Central memory CD8-positive, alpha-beta T cell (primary cell): ENCODE measurements around the gene CLASP2.

Experiments
- ATAC-seq: fragments of 150-1000 bp; cut with Tn5 transposase; replicated peaks from 2 replicates; pipeline ENCODE4 v1.10.0; 2022; ENCODE audit warnings: mild to moderate bottlenecking, moderate FRiP score, moderate number of reproducible peaks; ENCODE audit not compliant: poor library complexity, severe bottlenecking; ENCODE audit errors: extremely low read depth
- DNase-seq, 2 donors: peaks; one replicate each; pipeline ENCODE4 v3.0.0; 2021; ENCODE audit warnings: low spot score in 2 of 2
- H3K27ac Mint-ChIP-seq: one replicate; pipeline ENCODE4 v1.8.0; 2022; ENCODE audit warnings: low read depth, mild to moderate bottlenecking, moderate library complexity, mixed read lengths
- H3K27me3 Mint-ChIP-seq: one replicate; pipeline ENCODE4 v1.8.0; 2022; ENCODE audit warnings: mixed read lengths
- H3K36me3 Mint-ChIP-seq: one replicate; pipeline ENCODE4 v1.8.0; 2022; ENCODE audit warnings: mild to moderate bottlenecking, moderate library complexity, mixed read lengths; ENCODE audit not compliant: insufficient read depth
- H3K4me1 Mint-ChIP-seq: one replicate; pipeline ENCODE4 v1.8.0; 2022; ENCODE audit warnings: mixed read lengths
- H3K4me3 Mint-ChIP-seq: one replicate; pipeline ENCODE4 v1.8.0; 2022; ENCODE audit warnings: mild to moderate bottlenecking, moderate library complexity, mixed read lengths
- H3K9me3 Mint-ChIP-seq: one replicate; pipeline ENCODE4 v1.8.0; 2022; ENCODE audit warnings: mixed read lengths

CLASP2 gene

GRCh38 chr3:33575311-33575710 lies 142.7 kb downstream of the CLASP2 start:
- Mint-ChIP-seq H3K27ac (no peak overlapping the region), H3K27me3 (no peaks in the 10 kb centered on the region), H3K36me3 (peaks cover 7% of the 10 kb centered on the region), H3K4me3 (no peak overlapping the region), H3K9me3 (no peaks in the 10 kb centered on the region), H3K4me1 (no peaks in the 10 kb centered on the region)
- DNase-seq: no peak
- ATAC-seq: no peak

DNA sequence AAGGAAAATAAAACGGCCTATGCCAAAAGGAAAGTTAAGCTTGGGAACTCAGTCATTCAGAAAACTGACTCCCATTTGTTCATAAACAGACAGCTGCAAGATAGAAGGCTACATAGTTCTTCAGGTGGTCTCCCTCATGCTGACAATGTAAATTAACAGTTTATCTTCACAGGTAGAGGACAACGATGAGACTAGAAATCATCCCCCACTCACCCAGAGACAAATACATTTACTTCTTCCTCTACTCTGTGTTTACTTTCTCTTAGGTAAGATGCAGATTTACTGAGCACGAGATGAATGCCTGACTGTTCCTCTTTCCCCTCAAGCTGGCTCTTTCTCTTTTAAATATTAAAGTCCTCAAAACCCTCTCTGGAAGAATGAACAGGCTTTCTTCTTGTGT lies 160.2 kb downstream of the CLASP2 start:
- DNase-seq (no peak), ATAC-seq (no peak)
- Mint-ChIP-seq H3K4me3 (no peak overlapping the region), H3K27me3 (no peaks in the 10 kb centered on the region), H3K4me1 (no peaks in the 10 kb centered on the region), H3K9me3 (no peaks in the 10 kb centered on the region), H3K36me3 (peaks cover 14% of the 10 kb centered on the region), H3K27ac (no peak overlapping the region)

DNA sequence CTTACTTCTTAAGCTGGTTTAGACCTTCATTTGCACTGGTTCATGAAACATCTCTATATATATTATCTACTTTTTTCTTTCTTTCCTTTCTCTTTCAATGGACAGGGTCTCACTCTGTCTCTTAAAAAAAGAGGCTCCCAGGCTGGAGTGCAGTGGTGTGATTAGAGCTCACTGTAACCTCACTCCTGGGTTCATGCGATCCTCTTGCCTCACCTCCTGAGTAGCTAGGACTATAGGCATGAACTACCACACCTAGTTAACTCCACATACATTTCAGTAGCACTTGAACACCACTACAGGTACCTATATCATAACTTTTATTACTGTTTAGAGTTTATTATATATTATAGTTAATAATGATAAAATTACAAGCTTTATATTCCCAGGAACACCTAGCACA lies 160.8 kb downstream of the CLASP2 start:
- Mint-ChIP-seq H3K36me3 (peaks cover 14% of the 10 kb centered on the region), H3K4me3 (no peak overlapping the region), H3K27ac (peak overlapping the region; percentile 62), H3K4me1 (no peaks in the 10 kb centered on the region), H3K9me3 (no peaks in the 10 kb centered on the region), H3K27me3 (no peaks in the 10 kb centered on the region)
- no peak for DNase-seq
- no peak for ATAC-seq

GRCh38 chr3:33547101-33547500 lies 171.0 kb downstream of the CLASP2 start:
- no peak overlapping the region for H3K4me3 Mint-ChIP-seq
- no peaks in the 10 kb centered on the region for H3K9me3 Mint-ChIP-seq
- ATAC-seq: no peak
- no peaks in the 10 kb centered on the region for H3K27me3 Mint-ChIP-seq
- peak overlapping the region; percentile 16 for H3K27ac Mint-ChIP-seq
- no peak for DNase-seq
- H3K36me3 Mint-ChIP-seq: peaks cover 18% of the 10 kb centered on the region
- H3K4me1 Mint-ChIP-seq: no peaks in the 10 kb centered on the region

DNA sequence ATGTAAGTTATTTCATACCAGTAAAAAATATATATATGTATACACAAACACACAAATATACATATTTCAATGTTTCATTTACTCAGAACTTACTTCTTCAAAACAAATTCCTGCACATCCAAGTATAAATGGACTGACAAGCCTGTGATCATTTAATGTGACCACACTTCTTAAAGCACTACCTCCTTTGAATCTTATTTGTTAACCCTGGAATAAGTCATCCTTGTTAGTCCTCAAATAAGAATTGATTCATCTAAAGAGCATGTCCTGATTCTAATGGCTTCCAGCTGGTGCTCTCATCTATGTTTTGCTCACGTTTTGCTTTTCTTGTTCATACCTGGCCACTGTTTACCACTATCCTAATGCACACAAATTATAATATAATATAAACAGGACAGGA lies 173.9 kb downstream of the CLASP2 start:
- no peak for ATAC-seq
- H3K27ac Mint-ChIP-seq: no peak overlapping the region
- no peaks in the 10 kb centered on the region for H3K27me3 Mint-ChIP-seq
- no peak for DNase-seq
- H3K4me1 Mint-ChIP-seq: no peaks in the 10 kb centered on the region
- peaks cover 10% of the 10 kb centered on the region for H3K36me3 Mint-ChIP-seq
- H3K9me3 Mint-ChIP-seq: no peaks in the 10 kb centered on the region
- H3K4me3 Mint-ChIP-seq: no peak overlapping the region

- ATAC-seq: no peak
- Mint-ChIP-seq H3K36me3 (peaks cover 10% of the 10 kb centered on the region), H3K4me3 (no peak overlapping the region), H3K27me3 (no peaks in the 10 kb centered on the region), H3K4me1 (no peaks in the 10 kb centered on the region), H3K9me3 (no peaks in the 10 kb centered on the region), H3K27ac (no peak overlapping the region)
- DNase-seq: no peak
Measured at GRCh38 chr3:33543601-33544000, 174.5 kb downstream of the CLASP2 start.

- H3K9me3 Mint-ChIP-seq: no peaks in the 10 kb centered on the region
- H3K36me3 Mint-ChIP-seq: peaks cover 15% of the 10 kb centered on the region
- no peak for DNase-seq
- H3K27ac Mint-ChIP-seq: no peak overlapping the region
- no peaks in the 10 kb centered on the region for H3K27me3 Mint-ChIP-seq
- ATAC-seq: no peak
- H3K4me3 Mint-ChIP-seq: no peak overlapping the region
- no peaks in the 10 kb centered on the region for H3K4me1 Mint-ChIP-seq
Measured at GRCh38 chr3:33541918-33542317, 176.1 kb downstream of the CLASP2 start.

DNA sequence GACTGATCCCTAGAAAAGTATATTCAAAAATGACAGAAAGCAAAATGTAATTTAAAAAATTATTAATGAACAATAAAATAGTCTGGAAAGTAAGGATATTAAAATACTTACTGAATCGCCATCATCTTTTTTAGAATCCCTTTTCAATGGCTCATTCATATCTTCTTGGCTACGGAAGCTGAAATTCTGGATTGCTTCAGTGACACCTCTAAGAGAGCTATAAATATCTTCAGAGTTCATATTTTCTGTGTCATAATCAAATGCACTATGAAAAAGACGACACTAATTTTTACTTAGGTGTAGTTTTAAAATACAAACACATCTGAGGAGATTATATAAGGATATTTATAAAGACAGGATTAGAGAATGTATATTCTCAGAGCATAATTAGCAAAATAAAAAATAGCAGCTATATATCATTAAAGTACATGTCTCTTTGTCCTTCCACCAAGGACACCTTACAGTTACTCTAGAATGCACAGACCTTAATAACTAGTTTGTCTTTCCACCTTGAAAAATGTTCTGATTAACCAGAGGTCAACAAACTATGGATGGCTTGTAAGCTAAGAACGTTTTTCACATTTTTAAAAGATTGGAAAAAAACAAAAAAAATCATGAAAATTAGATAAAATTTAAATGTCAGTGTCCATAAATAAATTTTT lies 179.2 kb downstream of the CLASP2 start:
- no peaks in the 10 kb centered on the region for H3K27me3 Mint-ChIP-seq
- no peak overlapping the region for H3K4me3 Mint-ChIP-seq
- H3K36me3 Mint-ChIP-seq: peaks cover 26% of the 10 kb centered on the region
- ATAC-seq (no peak), DNase-seq (no peak)
- no peaks in the 10 kb centered on the region for H3K4me1 Mint-ChIP-seq
- H3K9me3 Mint-ChIP-seq: no peaks in the 10 kb centered on the region
- no peak overlapping the region for H3K27ac Mint-ChIP-seq

GRCh38 chr3:33537133-33537532 lies 180.9 kb downstream of the CLASP2 start:
- Mint-ChIP-seq H3K9me3 (no peaks in the 10 kb centered on the region), H3K36me3 (peaks cover 26% of the 10 kb centered on the region), H3K27me3 (no peaks in the 10 kb centered on the region), H3K27ac (no peak overlapping the region), H3K4me3 (no peak overlapping the region), H3K4me1 (no peaks in the 10 kb centered on the region)
- ATAC-seq (no peak), DNase-seq (no peak)

DNA sequence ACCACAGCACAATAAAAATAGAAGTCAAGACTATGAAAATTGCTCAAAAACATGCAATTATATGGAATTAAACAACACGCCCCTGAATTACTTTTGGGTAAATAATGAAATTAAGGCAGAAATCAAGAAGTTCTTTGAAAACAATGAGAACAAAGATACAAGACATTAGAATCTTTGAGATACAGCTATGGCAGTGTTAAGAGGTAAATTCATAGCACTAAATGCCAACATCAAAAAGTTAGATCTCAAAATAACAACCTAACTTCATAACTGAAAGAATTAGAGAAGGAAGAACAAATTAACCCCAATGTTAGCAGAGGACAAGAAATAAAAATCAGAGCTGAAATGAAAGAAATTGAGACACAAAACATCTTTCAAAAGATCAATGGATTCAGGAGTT lies 191.3 kb downstream of the CLASP2 start:
- DNase-seq (no peak), ATAC-seq (no peak)
- H3K36me3 Mint-ChIP-seq: peaks cover 18% of the 10 kb centered on the region
- H3K9me3 Mint-ChIP-seq: peaks cover 20% of the 10 kb centered on the region
- H3K27me3 Mint-ChIP-seq: no peaks in the 10 kb centered on the region
- no peak overlapping the region for H3K27ac Mint-ChIP-seq
- no peaks in the 10 kb centered on the region for H3K4me1 Mint-ChIP-seq
- H3K4me3 Mint-ChIP-seq: no peak overlapping the region

DNA sequence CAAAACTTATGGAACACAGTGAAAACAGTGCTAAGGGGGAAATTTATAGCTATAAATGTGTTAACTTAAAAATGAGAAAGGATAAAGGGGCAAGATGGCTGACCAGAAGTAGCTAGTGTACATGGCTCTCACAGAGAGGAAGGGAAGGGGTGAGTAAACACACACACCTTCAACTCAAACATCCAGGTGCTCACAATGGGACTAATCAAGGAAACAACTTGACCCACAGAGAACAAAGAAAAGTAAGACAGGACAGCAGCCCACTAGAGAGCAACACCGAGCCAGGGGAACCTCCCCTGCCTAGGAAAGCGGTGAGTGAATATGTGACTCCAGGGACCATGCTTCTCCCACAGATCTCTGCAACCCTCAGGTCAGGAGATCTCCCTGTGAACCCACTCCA lies 192.8 kb downstream of the CLASP2 start:
- no peaks in the 10 kb centered on the region for H3K4me1 Mint-ChIP-seq
- H3K27ac Mint-ChIP-seq: no peak overlapping the region
- H3K36me3 Mint-ChIP-seq: peaks cover 14% of the 10 kb centered on the region
- H3K4me3 Mint-ChIP-seq: no peak overlapping the region
- no peak for DNase-seq
- ATAC-seq: no peak
- H3K9me3 Mint-ChIP-seq: peaks cover 20% of the 10 kb centered on the region
- no peaks in the 10 kb centered on the region for H3K27me3 Mint-ChIP-seq

- no peak for DNase-seq
- Mint-ChIP-seq H3K27ac (peak overlapping the region; percentile 64), H3K27me3 (no peaks in the 10 kb centered on the region), H3K36me3 (peaks cover 13% of the 10 kb centered on the region), H3K4me3 (no peak overlapping the region), H3K4me1 (no peaks in the 10 kb centered on the region), H3K9me3 (peaks cover 11% of the 10 kb centered on the region)
- no peak for ATAC-seq
Measured at GRCh38 chr3:33523093-33523667, 194.9 kb downstream of the CLASP2 start.

GRCh38 chr3:33521736-33522135 lies 196.3 kb downstream of the CLASP2 start:
- H3K27me3 Mint-ChIP-seq: no peaks in the 10 kb centered on the region
- DNase-seq: no peak
- ATAC-seq: no peak
- H3K36me3 Mint-ChIP-seq: peaks cover 13% of the 10 kb centered on the region
- no peaks in the 10 kb centered on the region for H3K4me1 Mint-ChIP-seq
- H3K27ac Mint-ChIP-seq: no peak overlapping the region
- peaks cover 7% of the 10 kb centered on the region for H3K9me3 Mint-ChIP-seq
- H3K4me3 Mint-ChIP-seq: no peak overlapping the region
